DMS53 treated with DMSO at 0.1 percent for 48 hours (cell line): Measurements from ENCODE around the gene ZNF678.
"Not testable (repeated sequence)": the region's sequence is repeated elsewhere in the genome, so short reads cannot be mapped to it uniquely, and the experiment has no call there.

ENCODE experiments used
- DNase-seq: peaks from one replicate; lab custom pipeline; 2025; ENCODE audit not compliant: unreplicated experiment; lab: John Stamatoyannopoulos, UW

ZNF678 gene

DNA sequence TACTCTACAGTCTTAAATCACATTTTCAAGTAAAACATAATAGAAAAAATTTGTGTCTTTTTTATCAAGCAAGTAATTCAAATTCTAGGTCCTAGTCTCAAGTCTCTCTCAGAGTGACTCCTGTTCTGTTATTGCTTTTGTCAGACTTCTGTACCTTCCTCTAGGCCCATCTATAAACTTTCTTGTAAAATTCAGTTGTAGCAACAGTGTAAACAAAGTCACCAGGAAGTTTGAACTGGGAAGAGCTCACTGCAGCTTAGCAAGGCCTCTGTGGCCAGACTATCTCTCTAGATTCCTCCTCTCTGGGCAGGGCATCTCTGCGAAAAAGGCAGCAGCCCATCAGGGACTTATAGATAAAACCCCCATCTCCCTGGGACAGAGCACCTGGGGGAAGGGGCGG is 13.5 kb upstream of the ZNF678 start:
- no peak for DNase-seq

DNA sequence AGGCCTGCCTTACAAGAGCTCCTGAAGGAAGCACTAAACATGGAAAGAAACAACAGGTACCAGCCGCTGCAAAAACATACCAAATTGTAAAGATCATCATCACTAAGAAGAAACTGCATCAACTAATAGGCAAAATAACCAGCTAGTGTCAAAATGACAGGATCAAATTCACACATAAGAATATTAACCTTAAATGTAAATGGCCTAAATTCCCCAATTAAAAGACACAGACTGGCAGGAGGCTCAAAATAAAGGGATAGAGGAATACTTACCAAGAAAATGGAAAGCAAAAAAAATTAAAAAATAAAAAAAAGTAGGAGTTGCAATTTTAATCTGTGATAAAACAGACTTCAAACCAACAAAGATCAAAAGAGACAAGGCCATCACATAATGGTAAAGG is 11.5 kb upstream of the ZNF678 start:
- DNase-seq: not testable (repeated sequence)

DNA sequence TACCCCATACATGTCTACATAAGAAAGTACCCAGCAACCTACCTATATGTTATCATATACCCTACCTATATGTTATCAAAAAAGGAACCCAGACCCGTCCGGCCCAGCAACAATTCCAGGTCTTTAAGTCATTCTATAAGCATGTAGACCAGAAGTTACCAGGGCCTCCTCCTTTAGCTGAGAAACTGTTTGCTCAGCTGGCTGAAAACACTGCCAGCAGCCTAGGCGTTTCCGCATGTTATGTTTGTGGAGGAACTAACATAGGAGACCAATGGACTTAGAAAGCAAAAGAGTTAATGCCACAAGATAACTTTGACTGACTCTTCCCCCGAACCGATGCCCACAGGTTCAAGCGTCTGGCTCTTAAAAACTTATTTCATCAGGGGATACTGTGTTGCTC is 7.1 kb upstream of the ZNF678 start:
- no peak for DNase-seq

DNA sequence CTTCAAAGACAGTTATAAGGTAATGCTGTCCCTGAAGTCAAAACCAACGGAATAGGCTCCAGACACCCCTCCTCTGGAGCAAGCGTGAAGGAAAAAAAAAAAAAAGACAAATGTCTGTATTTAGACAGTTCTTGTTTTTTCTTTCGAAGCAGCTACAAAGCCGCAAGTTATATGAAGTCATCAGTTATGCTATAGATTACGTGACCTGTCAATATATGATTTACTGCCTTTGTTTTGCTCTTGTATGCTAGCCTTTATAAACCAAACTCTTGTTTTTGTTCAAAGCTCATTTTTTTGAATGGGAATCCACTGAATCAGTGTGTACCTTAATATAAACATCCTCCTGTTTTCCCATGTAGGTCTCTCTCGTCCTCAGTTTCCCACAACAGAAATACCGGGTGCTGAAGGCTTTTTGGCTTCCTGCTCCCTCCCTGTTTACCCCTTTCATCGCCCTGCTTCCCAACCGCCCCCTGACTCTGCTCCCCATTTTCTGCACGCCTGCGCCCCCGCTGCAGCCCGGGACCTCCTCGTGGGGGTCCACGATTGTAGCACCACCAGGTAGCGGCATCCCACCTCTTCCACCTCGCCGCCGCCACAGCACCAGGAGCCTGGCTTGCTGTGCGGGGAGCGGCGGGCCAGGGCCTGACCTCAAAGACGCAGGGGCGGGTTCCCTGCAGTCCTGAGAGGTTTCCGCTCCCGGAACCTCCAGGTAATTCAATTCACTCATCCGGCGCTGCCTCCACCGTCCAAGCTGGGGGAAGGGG is 5.2 kb upstream of the ZNF678 start:
- DNase-seq: no peak

DNA sequence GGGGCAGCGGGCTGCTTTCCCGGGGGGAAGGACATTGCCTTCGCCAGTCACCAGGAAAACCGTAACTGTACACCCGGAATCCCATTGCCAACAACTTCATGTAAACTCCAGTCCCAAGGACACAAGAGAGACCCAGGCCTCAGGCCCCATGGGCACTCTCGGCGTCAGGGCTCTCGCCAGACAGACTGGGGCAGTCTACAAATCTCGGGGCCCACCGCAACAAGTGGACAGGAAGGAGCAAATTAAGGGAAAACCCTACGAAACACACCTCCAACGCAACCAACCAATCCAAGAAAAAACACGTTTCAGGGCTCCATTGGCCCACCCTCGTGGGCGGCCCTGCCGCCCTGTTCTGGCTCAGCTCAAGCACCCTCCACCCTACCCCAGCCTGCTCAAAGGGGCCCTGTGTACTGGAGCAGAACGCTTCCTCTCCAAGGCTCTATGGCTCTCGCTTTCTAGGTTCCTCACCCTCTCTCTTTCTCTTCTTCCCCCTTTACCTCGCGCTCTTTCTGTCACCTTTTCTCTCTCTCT is 4.6 kb upstream of the ZNF678 start:
- DNase-seq: no peak

DNA sequence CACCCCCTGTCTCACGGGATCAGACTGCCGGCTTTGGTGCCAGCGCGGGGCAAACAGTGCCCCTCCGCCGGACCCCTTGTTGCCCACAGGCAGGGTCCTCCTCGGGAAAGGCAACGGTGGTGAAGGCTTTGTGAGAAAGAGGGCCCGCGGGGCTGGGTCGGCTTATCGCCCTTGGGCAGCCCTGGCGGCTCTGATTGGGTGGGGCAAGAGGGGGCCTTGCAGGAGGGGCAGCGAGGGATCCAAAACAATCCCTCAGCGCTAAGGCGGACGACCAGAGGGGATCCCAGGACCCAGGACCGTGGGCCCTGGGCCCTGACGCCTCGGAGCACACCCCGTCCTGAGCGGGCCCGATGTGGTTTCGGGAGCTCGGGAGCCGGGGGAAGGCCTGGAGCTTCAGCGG is 3.9 kb upstream of the ZNF678 start:
- DNase-seq: no peak

DNA sequence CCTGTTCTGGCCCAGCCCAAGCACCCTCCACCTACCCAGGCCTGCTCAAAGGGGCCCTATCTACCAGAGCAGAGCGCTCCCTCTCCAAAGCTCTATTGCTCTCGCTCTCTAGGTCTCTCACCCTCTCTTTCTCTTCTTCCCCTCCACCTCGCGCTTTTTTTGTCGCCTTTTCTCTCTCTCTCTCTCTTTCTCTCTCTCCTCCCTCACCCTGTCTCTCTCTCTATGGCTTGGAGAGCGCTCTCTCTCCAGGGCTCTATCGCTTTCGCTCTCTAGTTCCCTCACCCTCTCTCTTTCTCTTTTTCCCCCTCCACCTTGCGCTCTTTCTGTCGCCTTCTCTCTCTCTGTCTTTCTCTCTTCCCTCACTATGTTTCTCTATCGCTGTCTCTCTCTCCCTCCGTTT is 3.4 kb upstream of the ZNF678 start:
- no peak for DNase-seq

DNA sequence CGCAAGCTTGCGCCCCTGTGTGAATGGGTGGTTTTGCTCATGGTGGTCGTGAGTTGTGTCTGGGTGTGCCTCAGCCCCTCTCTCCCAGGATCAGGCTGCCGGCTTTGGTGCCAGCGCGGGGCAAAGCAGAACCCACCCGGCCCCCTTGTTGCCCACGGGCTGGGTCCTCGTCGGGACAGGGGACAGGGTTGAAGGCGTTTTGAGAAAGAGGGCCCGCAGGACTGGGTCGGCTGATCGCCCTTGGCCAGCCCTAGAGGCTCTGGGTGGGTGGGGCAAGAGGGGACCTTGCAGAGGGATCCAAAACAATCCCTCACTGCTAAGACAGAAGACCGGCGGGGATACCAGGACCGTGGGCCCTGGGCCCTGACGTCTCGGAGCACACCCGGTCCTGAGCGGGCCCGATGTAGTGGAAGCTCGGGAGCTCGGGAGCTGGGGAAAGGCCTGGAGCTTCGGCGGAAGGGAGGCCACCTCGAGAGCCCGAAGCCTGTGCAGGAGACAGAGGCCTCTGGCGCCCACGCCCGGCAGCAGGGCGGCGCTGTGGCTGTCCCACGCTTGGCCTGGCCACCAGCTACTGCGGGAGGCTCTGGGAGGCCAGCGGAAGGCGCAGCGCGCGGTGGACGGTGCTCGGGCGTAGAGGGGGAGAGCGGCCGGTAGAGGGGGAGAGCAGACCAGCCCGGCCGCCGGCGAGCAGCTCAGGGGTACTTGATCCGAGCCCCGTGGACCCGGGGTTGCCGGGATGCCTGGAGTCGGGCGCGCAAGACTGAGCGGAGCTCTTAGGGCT is 2.8 kb upstream of the ZNF678 start:
- no peak for DNase-seq

DNA sequence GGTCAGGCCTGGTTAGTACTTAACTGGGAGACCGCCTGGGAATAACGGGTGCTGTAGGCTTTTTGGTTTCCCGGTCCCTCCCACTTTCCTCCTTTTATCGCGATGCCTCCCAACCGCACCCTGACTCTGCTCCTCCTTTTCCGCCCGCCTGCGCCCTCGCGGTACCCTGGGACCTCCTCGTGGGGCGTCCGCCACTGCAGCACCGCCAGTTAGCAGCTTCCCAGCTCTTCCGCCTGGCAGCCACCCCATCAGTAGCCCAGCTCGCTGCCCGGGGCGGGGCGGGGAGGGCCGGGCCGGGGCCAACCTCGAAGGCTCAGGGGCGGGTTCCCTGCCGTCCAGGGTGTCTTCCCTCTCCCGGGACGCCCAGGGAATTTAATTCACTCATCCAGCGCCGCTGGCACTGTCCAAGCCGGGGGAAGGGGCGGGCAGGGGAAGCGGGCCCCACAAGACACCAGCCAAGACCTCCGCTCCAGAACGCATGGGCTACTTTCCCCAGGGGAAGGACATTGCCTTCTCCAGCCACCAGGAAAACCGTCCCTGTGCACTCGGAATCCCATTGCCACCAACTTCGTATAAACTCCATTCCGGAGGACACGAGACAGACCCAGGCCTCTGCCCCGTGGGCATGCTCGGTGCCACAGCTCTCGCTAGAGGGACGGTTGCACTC is 2.0 kb upstream of the ZNF678 start:
- DNase-seq: no peak

DNA sequence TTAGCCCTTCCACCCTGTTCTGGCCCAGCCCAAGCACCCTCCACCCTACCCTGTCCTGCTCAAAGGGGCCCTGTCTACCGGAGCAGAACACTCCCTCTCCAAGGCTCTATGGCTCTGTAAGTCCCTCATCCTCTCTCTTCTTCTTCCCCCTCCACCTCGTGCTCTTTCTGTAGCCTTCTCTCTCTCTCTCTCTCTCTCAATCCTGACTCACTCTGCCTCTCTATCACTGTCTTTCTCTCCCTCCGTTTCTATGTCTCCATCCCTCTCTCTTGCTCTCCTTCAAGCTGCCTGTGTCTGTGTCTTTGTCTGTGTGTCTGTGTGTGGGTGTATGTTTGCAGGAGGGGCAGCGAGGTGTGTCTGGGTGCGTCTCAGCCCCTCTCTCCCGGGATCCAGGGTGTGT is 1.3 kb upstream of the ZNF678 start:
- DNase-seq: no peak

DNA sequence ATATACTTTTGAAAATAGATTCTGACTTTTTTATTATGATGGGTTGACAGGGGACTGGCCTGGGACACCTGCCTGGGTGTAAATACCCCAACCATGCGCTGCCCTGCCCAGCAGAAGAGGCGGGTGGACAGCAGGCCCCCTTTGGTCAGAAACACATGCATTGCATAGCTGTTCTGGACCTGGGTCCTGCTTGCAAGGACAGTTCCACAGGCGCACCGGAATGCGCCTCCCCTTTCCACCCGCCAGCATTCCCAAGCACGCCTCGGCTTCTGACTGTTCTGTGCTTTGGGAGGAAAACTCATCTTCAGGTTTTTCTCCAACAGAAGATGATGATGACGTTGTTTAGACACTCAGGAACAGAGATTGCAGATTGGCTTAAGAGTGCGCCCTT is 428 bp upstream of the ZNF678 start:
- no peak for DNase-seq

DNA sequence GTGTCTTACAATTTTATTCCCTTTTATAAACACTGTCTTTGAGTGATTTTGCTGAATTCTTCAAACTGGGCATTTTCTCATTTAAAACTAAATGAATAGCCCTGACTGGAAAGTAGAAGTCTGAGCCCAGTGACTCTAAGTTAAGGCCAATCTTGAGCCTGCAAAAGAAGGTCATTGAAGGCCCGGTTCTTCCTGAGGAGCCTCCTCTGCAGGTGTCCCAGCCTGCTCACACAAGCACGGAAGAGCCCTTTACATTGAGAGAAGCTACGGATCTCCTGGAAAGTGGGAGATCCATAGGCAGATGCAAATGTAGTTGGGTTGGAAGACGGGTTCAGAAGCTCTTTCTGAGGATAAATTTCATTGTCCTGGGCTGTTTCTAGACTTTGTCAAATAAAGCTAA is 3.9 kb downstream of the ZNF678 start:
- DNase-seq: no peak

DNA sequence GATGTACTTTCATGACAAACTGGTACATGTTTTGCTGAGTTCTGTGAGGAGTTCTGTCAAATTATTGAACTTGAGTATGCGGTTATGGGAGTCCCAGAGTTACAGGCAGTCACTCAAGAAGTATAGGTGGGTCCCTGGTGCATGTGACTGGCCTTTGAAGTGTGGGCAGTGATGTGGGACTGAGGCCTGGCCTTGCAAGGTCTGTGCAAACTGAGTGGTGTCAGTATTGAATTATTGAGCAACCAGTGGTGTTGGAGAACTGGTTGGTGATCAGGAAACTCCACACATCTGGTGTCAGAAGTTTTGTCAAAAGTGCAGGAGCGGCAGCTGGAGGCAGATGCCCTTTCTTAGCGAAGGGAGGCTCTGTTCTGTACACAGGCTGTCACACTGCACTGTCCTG is 5.2 kb downstream of the ZNF678 start:
- DNase-seq: no peak

DNA sequence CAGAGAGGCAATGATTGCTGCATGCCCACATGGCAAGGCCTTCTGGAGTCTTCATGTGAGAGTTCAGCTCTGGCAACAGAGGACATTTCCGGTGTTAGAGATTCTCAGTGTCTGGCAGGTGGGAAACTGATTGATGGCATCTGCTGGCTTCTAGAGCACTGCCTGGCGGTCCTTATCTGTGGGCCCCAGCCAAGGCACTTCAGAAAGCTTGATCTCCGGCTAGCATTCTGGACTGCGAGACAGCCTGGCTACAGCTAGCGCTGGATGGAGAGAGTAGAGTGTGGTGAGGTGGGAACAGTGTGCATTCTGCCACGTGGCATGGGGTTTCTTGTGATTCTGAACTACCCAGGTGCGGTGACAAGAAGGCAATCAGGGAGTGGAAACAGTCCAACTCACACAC is 9.4 kb downstream of the ZNF678 start:
- no peak for DNase-seq

DNA sequence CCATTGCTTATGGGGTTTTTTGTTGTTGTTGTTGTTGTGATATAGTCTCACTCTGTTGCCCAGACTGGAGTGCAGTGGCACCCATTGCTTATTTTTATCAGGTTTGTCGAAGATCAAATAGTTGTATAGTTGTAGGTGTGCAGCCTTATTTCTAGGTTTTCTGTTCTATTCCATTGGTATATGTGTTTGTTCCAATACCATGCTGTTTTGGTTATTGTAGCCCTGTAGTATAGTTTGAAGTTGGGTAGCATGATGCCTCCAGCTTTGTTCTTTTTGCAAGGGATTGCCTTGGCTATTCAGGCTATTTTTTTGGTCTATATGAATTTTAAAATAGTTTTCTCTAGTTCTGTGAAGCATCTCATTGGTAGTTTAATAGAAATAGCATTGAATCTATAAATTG is 11.6 kb downstream of the ZNF678 start:
- no peak for DNase-seq

DNA sequence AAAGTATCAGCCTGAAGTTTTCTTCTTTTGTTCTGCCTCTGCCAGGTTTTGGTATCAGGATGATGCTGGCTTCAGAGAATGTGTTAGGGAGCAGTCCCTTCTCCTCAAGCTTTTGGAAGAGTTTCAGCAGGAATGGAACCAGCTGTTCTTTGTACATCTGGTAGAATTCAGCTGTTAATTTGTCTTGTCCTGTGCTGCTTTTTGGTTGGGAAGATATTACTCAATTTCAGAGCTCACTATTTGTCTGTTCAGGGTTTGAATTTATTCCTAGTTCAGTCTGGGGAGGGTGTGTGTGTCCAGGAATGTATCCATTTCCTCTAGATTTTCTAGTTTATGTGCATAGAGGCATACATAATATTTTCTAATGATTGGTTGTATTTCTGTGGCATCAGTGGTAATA is 12.8 kb downstream of the ZNF678 start:
- no peak for DNase-seq

DNA sequence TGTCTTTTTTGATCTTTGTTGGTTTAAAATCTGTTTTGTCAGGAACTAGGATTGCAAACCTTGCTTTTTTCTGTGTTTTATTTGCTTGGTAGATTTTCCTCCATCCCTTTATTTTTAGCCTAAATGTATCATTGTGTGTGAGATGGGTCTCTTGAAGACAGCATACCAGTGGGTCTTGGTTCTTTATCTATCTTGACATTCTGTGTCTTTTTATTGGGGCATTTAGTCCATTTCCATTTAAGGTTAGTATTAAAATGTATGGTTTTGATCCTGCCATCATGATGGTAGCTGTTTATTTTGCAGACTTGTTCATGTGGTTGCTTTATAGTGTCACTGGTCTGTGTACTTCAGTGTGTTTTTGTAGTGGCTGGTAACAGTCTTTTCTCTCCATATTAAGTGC is 14.1 kb downstream of the ZNF678 start:
- no peak for DNase-seq

DNA sequence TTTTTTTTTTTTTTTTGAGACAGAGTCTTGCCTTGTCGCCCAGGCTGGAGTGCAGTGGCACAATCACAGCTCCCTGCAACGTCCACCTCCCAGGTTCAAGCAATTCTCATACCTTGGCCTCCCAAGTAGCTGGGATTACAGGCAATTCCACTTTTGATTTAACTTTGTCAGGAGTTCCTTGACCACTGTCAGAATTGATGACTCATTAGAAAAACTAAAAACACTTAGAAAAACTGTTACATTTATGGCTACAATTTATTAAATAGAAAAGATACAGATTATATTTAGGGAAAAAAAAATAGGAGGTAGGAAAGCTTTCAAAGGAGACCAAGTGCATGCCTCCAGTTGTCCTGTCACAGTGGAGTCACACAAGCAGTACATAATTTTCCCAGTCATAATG is 20.0 kb downstream of the ZNF678 start:
- no peak for DNase-seq

DNA sequence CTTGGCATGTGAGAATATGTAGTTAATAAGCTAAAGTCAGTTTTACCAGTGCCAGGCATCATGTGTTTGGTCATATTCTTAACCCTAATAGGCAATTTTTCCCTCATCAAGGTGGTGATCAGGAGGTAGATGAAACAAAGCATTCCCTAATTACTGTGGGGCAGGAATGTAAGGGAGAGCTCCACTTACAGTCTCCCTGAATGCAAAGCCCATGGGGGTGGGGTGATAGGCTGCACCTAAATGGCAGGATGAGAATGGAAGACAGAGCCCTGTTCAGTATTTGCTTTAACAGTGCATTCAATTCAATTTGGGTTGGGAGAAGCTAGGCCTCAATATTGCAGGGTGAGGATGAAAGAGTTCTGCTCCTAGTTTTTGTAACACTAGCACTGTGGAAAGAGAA is 23.4 kb downstream of the ZNF678 start:
- DNase-seq: no peak

DNA sequence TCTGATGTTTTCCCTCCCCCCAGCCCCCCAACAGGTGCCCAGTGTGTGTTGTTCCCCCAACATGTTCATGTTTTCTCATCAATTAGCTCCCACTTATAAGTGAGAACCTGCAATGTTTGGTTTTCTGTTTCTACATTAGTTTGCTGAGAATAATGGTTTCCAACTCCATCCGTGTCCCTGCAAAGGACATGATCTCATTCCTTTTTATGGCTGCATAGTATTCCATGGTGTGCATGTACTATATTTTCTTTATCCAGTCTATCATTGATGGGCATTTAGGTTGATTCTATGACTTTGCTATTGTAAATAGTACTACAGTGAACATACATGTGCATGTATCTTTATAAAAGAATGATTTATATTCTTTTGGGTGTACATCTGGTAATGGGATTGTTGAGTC is 24.6 kb downstream of the ZNF678 start:
- no peak for DNase-seq

DNA sequence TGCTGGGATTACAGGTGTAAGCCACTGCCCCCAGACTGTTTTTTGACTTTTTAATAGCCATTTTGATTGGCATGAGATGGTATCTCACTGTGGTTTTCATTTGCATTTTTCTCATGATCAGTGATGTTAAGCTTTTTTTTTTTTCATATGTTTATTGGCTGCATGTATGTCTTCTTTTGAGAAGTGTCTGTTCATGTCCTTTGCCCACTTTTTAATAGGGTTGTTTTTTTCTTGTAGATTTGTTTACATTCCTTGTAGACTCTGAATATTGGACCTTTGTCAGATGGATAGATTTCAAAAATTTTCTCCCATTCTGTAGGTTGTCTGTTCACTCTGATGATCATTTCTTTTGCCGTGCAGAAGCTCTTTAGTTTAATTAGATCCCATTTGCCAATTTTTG is 25.4 kb downstream of the ZNF678 start:
- not testable (repeated sequence) for DNase-seq

DNA sequence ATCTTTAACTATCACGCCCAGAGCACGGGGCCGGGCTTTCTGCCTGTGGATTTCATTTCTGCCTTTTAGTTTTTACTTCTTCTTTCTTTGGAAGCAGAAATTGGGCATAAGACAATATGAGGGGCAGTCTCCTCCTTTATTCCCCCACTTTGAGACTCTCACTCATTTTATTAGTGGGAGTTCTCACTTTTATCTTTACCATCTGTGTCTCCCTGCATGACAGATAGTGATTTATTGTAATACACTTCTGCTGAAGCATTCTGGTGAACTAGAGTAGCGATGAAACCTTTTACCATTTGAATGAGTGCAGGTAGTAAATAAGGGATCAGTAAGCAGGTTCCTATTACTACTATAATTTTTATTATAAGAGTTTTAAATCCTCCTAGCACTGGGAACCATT is 26.4 kb downstream of the ZNF678 start:
- not testable (repeated sequence) for DNase-seq
